ENCODE data around the gene DTX3. TPM values are rescaled to one million over a fixed set of nuclear protein-coding genes. Genes with fewer than 3 reads are reported as not detected.

The DTX3 gene
- total RNA-seq, 1 experiment from 2014 or later = 67.5 TPM

DNA sequence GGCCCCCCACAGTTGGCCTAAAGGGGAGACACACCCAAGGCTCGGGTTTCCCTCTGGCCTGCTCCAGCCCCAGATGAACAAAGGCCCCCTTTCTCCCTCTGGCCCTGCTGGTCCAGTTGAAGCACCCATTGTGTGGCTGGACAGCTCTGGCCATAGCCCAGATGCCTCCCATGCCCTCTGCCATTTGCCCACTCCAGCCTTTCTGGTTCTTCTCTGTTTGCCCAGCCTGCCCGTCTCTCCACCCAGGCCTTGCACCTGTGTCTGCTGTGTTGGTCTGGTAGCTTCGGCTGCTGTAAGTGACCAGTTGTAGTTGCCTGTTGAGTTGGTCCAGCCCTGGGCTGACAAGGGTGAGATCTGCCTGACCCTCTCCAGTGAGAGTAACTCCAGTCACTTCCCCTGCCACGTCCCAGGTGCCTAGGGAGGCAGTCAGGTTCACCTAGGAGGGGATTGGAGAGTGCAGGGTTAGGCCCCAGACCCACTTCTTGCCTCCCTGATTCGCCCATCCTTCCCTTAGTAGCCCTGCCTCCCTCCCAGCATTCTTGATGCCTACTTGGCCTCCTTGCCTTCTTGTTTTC is 25.4 kb downstream of the DTX3 start:
- H3K27me3 Mint-ChIP-seq (ENCODE audit: low read depth) = peaks cover 89% of the 10 kb centered on the region
- Histone ChIP-seq H3K23ac (ENCODE audit: insufficient read length, low read depth, low read length) (no peak overlapping the region), H2BK12ac (ENCODE audit: insufficient read length, low read depth, low read length) (no peak overlapping the region), H3K9me3 (ENCODE audit: control insufficient read depth, low read depth, low read length) (no peaks in the 10 kb centered on the region), H3K56ac (ENCODE audit: insufficient read length, low read depth, low read length) (no peak overlapping the region), H4K8ac (replicated peaks; ENCODE audit: insufficient read length, low read depth, low read length) (no peak overlapping the region), H3K18ac (ENCODE audit: insufficient read length, low read depth, low read length) (no peak overlapping the region), H2BK5ac (ENCODE audit: insufficient read length, low read length) (no peak overlapping the region), H3K23me2 (ENCODE audit: insufficient read length, low read depth, low read length, poor library complexity, severe bottlenecking) (peaks cover 23% of the 10 kb centered on the region), H2BK120ac (ENCODE audit: low read depth, low read length, poor library complexity, severe bottlenecking) (no peak overlapping the region), H3K79me2 (ENCODE audit: insufficient read depth, low read length) (no peaks in the 10 kb centered on the region), H2AFZ (ENCODE audit: low read length) (no peak overlapping the region), H3K27ac (ENCODE audit: insufficient read length, low read depth, low read length) (no peak overlapping the region), H3K27me3 (ENCODE audit: insufficient read depth, low read length) (peaks cover 72% of the 10 kb centered on the region), H3T11ph (ENCODE audit: low read length) (no peak overlapping the region), H3K4me1 (ENCODE audit: insufficient read depth, low read length) (no peaks in the 10 kb centered on the region; the same call in 1 of the 2 replicates), H3K9ac (ENCODE audit: extremely low read depth, insufficient read length, low read length) (no peak overlapping the region), H3K14ac (ENCODE audit: insufficient read depth, low read length) (no peak overlapping the region; the same call in 1 of the 2 replicates), H4K5ac (ENCODE audit: insufficient read length, low read depth, low read length) (no peak overlapping the region), H4K20me1 (ENCODE audit: control insufficient read depth, insufficient read depth, insufficient read length) (peaks cover 3% of the 10 kb centered on the region), H2AK5ac (ENCODE audit: insufficient read length, low read length) (no peak overlapping the region), H2BK20ac (ENCODE audit: low read depth, low read length, poor library complexity, severe bottlenecking) (no peak overlapping the region), H3K4ac (ENCODE audit: low read depth, low read length) (no peak overlapping the region), H2BK15ac (ENCODE audit: low read depth, low read length) (no peak overlapping the region), H3K4me2 (ENCODE audit: insufficient read depth, insufficient read length, low read length) (no peak overlapping the region), H4K91ac (ENCODE audit: insufficient read length, low read depth, low read length) (no peak overlapping the region), H3K79me1 (ENCODE audit: insufficient read depth, low read depth, low read length, poor library complexity, severe bottlenecking) (no peaks in the 10 kb centered on the region)
- no peak overlapping the region for H3K4me3 Mint-ChIP-seq
- TF ChIP-seq, protein P1, sequence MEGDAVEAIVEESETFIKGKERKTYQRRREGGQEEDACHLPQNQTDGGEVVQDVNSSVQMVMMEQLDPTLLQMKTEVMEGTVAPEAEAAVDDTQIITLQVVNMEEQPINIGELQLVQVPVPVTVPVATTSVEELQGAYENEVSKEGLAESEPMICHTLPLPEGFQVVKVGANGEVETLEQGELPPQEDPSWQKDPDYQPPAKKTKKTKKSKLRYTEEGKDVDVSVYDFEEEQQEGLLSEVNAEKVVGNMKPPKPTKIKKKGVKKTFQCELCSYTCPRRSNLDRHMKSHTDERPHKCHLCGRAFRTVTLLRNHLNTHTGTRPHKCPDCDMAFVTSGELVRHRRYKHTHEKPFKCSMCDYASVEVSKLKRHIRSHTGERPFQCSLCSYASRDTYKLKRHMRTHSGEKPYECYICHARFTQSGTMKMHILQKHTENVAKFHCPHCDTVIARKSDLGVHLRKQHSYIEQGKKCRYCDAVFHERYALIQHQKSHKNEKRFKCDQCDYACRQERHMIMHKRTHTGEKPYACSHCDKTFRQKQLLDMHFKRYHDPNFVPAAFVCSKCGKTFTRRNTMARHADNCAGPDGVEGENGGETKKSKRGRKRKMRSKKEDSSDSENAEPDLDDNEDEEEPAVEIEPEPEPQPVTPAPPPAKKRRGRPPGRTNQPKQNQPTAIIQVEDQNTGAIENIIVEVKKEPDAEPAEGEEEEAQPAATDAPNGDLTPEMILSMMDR (conservative IDR thresholded peaks at IDR 0.05) = no peak
- no peaks in the 10 kb centered on the region; a peak in 1 of 7 replicates for H3K36me3 Mint-ChIP-seq (ENCODE audit: insufficient read depth in 1 of 3, low read depth in 3 of 3)
- WGBS (ENCODE audit: extremely low coverage, insufficient read length, low lambda C conversion rate) = no CpG with 5 or more reads among the region's 5 CpGs
- H3K4me1 Mint-ChIP-seq = peaks cover 12 to 35% of the 10 kb centered on the region in 2 experiments
- no peak overlapping the region for H3K27ac Mint-ChIP-seq
- DNase-seq = no peak
- no peaks in the 10 kb centered on the region for H3K9me3 Mint-ChIP-seq
